ENCODE measurements around the gene CEPT1. TPM values are rescaled to one million over a fixed set of nuclear protein-coding genes. Genes with fewer than 3 reads are reported as not detected.

CEPT1 gene
- total and polyA plus RNA-seq, 2 donors from 2014 or later = 19.2 to 35.7 TPM

GRCh38 chr1:111212634-111213335 is 72.8 kb downstream of the CEPT1 start:
- intact Hi-C loops (cut with DNase I) = no loop called here
- FAIRE-seq = no peak

DNA sequence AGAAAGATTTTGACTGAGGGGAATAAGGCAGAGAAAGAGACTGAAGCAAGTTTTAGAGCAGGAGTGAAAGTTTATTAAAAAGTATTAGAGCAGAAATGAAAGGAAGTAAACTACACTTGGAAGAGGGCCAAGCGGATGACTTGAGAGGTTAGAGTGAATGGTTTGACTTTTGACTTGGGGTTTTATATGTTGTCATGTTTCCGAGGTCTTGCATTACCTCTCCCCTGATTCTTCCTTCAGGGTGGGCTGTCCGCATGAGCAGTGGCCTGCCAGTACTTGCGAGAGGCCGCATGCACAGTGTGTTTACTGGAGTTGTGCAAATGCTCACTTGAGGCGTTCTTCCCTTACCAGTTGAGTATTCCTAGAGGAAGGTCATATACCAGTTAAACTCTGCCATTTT is 73.4 kb downstream of the CEPT1 start:
- H3K27ac ChIP-seq (ENCODE audit: low read depth in 2 of 2, low read length in 2 of 2) = no peak overlapping the region
- intact Hi-C loops (cut with DNase I) = no loop called here
- no peaks in the 10 kb centered on the region for H3K9me3 ChIP-seq (ENCODE audit: control insufficient read depth in 2 of 3, insufficient read depth in 1 of 3, low read length in 3 of 3)
- H3K9ac ChIP-seq (ENCODE audit: low read length in 3 of 3) = no peak overlapping the region
- H3K27me3 ChIP-seq (ENCODE audit: control insufficient read depth, insufficient read depth, low read length) = no peaks in the 10 kb centered on the region
- peaks cover 0 to 2% (median 0%) of the 10 kb centered on the region in 3 donors for H3K4me1 ChIP-seq (ENCODE audit: control insufficient read depth in 2 of 3, insufficient read depth in 2 of 3, low read depth in 1 of 3, low read length in 3 of 3)
- FAIRE-seq (no peak), DNase-seq (no peak)
- H3K4me3 ChIP-seq (ENCODE audit: low read length in 3 of 3) = no peak overlapping the region
- TF ChIP-seq, protein P1, sequence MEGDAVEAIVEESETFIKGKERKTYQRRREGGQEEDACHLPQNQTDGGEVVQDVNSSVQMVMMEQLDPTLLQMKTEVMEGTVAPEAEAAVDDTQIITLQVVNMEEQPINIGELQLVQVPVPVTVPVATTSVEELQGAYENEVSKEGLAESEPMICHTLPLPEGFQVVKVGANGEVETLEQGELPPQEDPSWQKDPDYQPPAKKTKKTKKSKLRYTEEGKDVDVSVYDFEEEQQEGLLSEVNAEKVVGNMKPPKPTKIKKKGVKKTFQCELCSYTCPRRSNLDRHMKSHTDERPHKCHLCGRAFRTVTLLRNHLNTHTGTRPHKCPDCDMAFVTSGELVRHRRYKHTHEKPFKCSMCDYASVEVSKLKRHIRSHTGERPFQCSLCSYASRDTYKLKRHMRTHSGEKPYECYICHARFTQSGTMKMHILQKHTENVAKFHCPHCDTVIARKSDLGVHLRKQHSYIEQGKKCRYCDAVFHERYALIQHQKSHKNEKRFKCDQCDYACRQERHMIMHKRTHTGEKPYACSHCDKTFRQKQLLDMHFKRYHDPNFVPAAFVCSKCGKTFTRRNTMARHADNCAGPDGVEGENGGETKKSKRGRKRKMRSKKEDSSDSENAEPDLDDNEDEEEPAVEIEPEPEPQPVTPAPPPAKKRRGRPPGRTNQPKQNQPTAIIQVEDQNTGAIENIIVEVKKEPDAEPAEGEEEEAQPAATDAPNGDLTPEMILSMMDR (IDR thresholded peaks at IDR 0.05; ENCODE audit: borderline replicate concordance, extremely low read depth, insufficient read depth) = no peak
- no peaks in the 10 kb centered on the region for H3K36me3 ChIP-seq (ENCODE audit: control insufficient read depth in 2 of 3, insufficient read depth in 3 of 3, low read length in 3 of 3)

More at GRCh38 chr1:111212634-111213335, 72.8 kb downstream of the CEPT1 start:
- no peak overlapping the region for H3K9ac ChIP-seq (ENCODE audit: low read length in 3 of 3)
- H3K4me1 ChIP-seq (ENCODE audit: control insufficient read depth in 2 of 3, insufficient read depth in 2 of 3, low read depth in 1 of 3, low read length in 3 of 3) = peaks cover 0 to 2% (median 0%) of the 10 kb centered on the region in 3 donors
- no peak overlapping the region for H3K27ac ChIP-seq (ENCODE audit: low read depth in 2 of 2, low read length in 2 of 2)
- no peaks in the 10 kb centered on the region for H3K36me3 ChIP-seq (ENCODE audit: control insufficient read depth in 2 of 3, insufficient read depth in 3 of 3, low read length in 3 of 3)
- H3K4me3 ChIP-seq (ENCODE audit: low read length in 3 of 3) = no peak overlapping the region
- DNase-seq = no peak
- no peaks in the 10 kb centered on the region for H3K9me3 ChIP-seq (ENCODE audit: control insufficient read depth in 2 of 3, insufficient read depth in 1 of 3, low read length in 3 of 3)
- no peaks in the 10 kb centered on the region for H3K27me3 ChIP-seq (ENCODE audit: control insufficient read depth, insufficient read depth, low read length)
- TF ChIP-seq, protein P1 (IDR thresholded peaks at IDR 0.05; ENCODE audit: borderline replicate concordance, extremely low read depth, insufficient read depth) = no peak

DNA sequence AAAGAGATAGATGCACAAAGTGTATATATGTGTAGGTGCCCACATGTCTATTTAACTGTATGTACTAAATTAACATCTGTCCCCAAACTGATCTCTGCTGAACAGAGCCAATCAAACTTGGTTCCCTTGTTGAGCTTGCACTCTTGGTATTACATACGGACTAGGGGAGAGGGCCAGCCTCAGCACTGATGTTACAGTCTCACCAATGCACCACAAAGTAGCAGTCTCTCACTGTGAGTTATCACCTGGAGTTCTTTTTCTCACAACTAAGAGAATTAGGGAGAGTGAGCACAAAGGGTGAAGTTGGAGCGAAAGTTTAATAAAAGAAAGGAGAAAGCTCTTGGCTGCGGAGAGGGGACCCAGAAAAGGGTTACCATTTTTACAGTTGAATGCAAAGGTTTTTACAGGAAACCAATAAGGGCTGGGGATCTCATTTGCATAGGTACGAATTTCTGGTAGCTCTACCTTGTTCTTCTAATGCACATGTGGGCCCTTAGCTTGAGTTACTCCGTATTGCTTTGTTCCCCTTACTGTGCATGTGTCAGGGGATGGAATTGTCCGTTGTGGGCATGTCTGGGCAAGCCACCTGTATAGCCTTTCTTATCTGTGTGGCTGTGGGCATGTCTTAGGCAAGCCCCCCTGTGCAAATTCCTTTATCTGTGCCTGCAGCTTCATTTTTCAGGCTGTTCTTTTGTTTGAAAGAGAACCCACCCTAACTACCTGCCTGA is 74.2 kb downstream of the CEPT1 start:
- H3K4me3 ChIP-seq (ENCODE audit: low read length in 3 of 3) = no peak overlapping the region
- intact Hi-C loops (cut with DNase I) = no loop called here
- H3K27ac ChIP-seq (ENCODE audit: low read depth in 2 of 2, low read length in 2 of 2) = no peak overlapping the region
- no peak overlapping the region for H3K9ac ChIP-seq (ENCODE audit: low read length in 3 of 3)
- no peaks in the 10 kb centered on the region for H3K9me3 ChIP-seq (ENCODE audit: control insufficient read depth in 2 of 3, insufficient read depth in 1 of 3, low read length in 3 of 3)
- no peaks in the 10 kb centered on the region for H3K36me3 ChIP-seq (ENCODE audit: control insufficient read depth in 2 of 3, insufficient read depth in 3 of 3, low read length in 3 of 3)
- peaks cover 0 to 2% (median 0%) of the 10 kb centered on the region in 3 donors for H3K4me1 ChIP-seq (ENCODE audit: control insufficient read depth in 2 of 3, insufficient read depth in 2 of 3, low read depth in 1 of 3, low read length in 3 of 3)
- no peak for FAIRE-seq
- DNase-seq = no peak
- TF ChIP-seq, protein P1 (IDR thresholded peaks at IDR 0.05; ENCODE audit: borderline replicate concordance, extremely low read depth, insufficient read depth) = no peak
- H3K27me3 ChIP-seq (ENCODE audit: control insufficient read depth, insufficient read depth, low read length) = no peaks in the 10 kb centered on the region
